ENCODE results near the gene PANK4.

PANK4 gene

DNA sequence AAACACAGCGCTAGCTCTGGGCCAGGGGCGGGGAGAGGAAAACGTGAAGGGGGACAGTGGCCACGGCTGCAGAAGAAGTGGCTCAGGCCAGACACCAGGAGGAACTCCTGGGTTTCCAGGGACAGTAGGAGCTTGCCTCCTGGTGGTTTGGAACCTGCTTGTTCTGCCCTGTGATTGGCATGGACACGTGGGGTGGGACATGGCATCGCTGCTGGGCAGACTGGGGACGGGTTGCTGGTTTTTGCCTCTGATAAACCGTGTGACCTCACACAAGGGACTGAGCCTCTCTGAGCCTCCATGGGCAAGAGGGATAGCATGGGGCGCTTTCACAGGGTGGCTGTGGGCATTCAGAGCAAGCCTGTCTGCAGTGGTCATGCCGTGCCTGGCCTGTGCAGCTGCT lies 57.9 kb downstream of the PANK4 start:
- H3K4me3 ChIP-seq (ENCODE audit: low read length): no peak overlapping the region
- TF ChIP-seq, protein P1, sequence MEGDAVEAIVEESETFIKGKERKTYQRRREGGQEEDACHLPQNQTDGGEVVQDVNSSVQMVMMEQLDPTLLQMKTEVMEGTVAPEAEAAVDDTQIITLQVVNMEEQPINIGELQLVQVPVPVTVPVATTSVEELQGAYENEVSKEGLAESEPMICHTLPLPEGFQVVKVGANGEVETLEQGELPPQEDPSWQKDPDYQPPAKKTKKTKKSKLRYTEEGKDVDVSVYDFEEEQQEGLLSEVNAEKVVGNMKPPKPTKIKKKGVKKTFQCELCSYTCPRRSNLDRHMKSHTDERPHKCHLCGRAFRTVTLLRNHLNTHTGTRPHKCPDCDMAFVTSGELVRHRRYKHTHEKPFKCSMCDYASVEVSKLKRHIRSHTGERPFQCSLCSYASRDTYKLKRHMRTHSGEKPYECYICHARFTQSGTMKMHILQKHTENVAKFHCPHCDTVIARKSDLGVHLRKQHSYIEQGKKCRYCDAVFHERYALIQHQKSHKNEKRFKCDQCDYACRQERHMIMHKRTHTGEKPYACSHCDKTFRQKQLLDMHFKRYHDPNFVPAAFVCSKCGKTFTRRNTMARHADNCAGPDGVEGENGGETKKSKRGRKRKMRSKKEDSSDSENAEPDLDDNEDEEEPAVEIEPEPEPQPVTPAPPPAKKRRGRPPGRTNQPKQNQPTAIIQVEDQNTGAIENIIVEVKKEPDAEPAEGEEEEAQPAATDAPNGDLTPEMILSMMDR (conservative IDR thresholded peaks at IDR 0.05; ENCODE audit: low read depth, low read length): no peak
- DNase-seq (ENCODE audit: low read depth): no peak

GRCh38 chr1:2468041-2468472 lies 58.3 kb downstream of the PANK4 start:
- DNase-seq (ENCODE audit: low read depth): no peak
- no peak overlapping the region for H3K4me3 ChIP-seq (ENCODE audit: low read length)
- TF ChIP-seq, protein P1 (conservative IDR thresholded peaks at IDR 0.05; ENCODE audit: low read depth, low read length): no peak

- DNase-seq (ENCODE audit: low read depth): no peak
- TF ChIP-seq, protein P1 (conservative IDR thresholded peaks at IDR 0.05; ENCODE audit: low read depth, low read length): no peak
- H3K4me3 ChIP-seq (ENCODE audit: low read length): no peak overlapping the region
Observed at GRCh38 chr1:2466958-2467554, 59.3 kb downstream of the PANK4 start.

DNA sequence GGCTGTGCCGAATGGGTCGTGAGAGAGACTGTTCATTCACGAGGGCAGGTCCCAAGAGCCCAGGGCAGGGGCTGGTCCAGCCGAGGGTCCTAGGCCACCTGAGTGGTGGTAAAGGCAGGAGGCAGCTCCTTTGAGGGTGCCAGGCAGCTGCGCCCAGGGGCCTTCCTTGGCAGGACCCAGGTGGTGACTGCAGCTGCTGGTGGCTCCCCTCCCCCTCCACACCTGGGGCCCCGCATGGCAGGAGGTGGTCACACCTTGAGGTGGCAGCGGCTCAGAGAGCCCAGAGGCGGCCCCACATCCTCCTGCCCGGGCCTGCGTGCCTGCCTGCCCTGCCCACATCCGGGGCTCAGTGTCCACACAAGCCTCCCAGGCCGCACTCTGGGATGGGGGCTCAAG lies 60.1 kb downstream of the PANK4 start:
- TF ChIP-seq, protein P1 (conservative IDR thresholded peaks at IDR 0.05; ENCODE audit: low read depth, low read length): no peak
- DNase-seq (ENCODE audit: low read depth): no peak
- no peak overlapping the region for H3K4me3 ChIP-seq (ENCODE audit: low read length)

DNA sequence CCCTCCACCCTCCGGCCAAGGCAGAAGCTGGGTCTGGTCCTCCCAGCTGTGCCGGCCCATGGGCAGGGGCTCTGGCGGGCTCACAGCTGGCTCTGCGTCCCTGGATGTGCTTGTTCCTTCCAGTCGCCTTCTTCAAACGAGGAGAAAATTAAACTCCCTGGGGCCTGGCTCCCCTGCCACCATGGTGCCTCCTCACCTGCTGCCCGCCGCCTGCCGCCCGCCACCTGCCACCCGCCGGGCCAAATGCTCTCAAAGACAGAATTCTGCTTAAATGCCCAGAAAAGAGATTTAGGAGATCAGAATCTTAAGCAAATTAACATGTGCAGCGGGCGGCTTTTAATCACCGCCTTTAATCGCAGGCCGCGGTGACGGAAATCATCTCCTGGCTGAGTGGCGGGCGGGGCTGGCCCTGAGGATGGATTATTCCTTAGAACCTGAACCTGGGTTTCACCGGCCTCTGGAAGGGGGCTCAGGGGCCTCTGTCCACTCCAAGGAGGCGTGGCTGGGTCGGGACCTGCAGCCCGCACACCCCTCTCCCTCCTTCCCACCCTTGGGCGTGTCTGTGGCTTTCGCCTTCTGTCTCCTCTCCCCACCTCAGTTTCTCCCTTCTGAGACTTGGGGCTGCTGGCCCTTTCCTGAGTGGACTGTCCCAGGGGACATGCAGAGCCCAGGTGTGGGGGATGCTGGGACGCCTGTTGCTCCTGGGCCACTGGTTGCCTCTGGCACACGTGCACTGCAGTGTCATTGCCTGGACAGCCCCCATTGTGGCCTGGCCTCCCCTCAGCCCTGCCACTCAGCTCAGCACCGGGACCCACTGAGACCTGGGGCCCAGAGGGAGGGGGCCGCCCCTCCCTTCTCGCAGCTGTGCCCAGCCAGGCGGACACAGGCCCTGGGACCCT lies 60.8 kb downstream of the PANK4 start:
- no peak overlapping the region for H3K4me3 ChIP-seq (ENCODE audit: low read length)
- TF ChIP-seq, protein P1 (conservative IDR thresholded peaks at IDR 0.05; ENCODE audit: low read depth, low read length): no peak
- DNase-seq (ENCODE audit: low read depth): no peak

- H3K4me3 ChIP-seq (ENCODE audit: low read length): no peak overlapping the region
- no peak for DNase-seq (ENCODE audit: low read depth)
- TF ChIP-seq, protein P1 (conservative IDR thresholded peaks at IDR 0.05; ENCODE audit: low read depth, low read length): no peak
Observed at GRCh38 chr1:2463396-2463795, 63.0 kb downstream of the PANK4 start.

- TF ChIP-seq, protein P1 (conservative IDR thresholded peaks at IDR 0.05; ENCODE audit: low read depth, low read length): no peak
- DNase-seq (ENCODE audit: low read depth): no peak
- H3K4me3 ChIP-seq (ENCODE audit: low read length): no peak overlapping the region
Observed at GRCh38 chr1:2462819-2463218, 63.6 kb downstream of the PANK4 start.

Data from retinal pigment epithelial cell (primary cell).